GM10847 (cell line): ENCODE data around the gene CNOT6.

Experiments
- POLR2A ChIP-seq: IDR thresholded peaks from 2 replicates; pipeline ENCODE4 v1.6.1; 2011; ENCODE audit not compliant: insufficient read length; ENCODE audit errors: extremely low read depth

CNOT6 gene

GRCh38 chr5:180494060-180494509 is at the start of gene CNOT6:
Gene CNOT6 (plus strand): TSS chr5:180494379. CDS start chr5:180529277, 34,898 bp downstream.
- TF ChIP-seq POLR2A = peak; percentile 79

GRCh38 chr5:180454752-180455151 is 39.4 kb upstream of the CNOT6 start:
- TF ChIP-seq POLR2A = no peak

- TF ChIP-seq POLR2A = no peak
Measured at GRCh38 chr5:180455872-180456271, 38.3 kb upstream of the CNOT6 start.

GRCh38 chr5:180456792-180457191 is 37.4 kb upstream of the CNOT6 start:
- TF ChIP-seq POLR2A = no peak

- TF ChIP-seq POLR2A = no peak
Measured at GRCh38 chr5:180460834-180461233, 33.3 kb upstream of the CNOT6 start.

GRCh38 chr5:180461303-180461702 is 32.9 kb upstream of the CNOT6 start:
- no peak for TF ChIP-seq POLR2A

- TF ChIP-seq POLR2A = no peak
Measured at GRCh38 chr5:180463216-180463900, 30.8 kb upstream of the CNOT6 start.

GRCh38 chr5:180463916-180464602 is 30.1 kb upstream of the CNOT6 start:
- no peak for TF ChIP-seq POLR2A

GRCh38 chr5:180464603-180464970 is 29.6 kb upstream of the CNOT6 start:
- no peak for TF ChIP-seq POLR2A

- TF ChIP-seq POLR2A = no peak
Measured at GRCh38 chr5:180466316-180466715, 27.9 kb upstream of the CNOT6 start.

- TF ChIP-seq POLR2A = no peak
Measured at GRCh38 chr5:180467028-180467975, 26.9 kb upstream of the CNOT6 start.

GRCh38 chr5:180467989-180468731 is 26.0 kb upstream of the CNOT6 start:
- no peak for TF ChIP-seq POLR2A

- no peak for TF ChIP-seq POLR2A
Measured at GRCh38 chr5:180468732-180469585, 25.2 kb upstream of the CNOT6 start.

GRCh38 chr5:180469586-180469865 is 24.7 kb upstream of the CNOT6 start:
- TF ChIP-seq POLR2A = no peak

- TF ChIP-seq POLR2A = no peak
Measured at GRCh38 chr5:180469866-180470265, 24.3 kb upstream of the CNOT6 start.

GRCh38 chr5:180470361-180470760 is 23.8 kb upstream of the CNOT6 start:
- TF ChIP-seq POLR2A = no peak
